ENCODE results near the gene ECD. TPM values are rescaled to one million over a fixed set of nuclear protein-coding genes. Genes with fewer than 3 reads are reported as not detected.

Gene ECD
- total and polyA plus RNA-seq, 2 experiments from 2014 or later: 21.3 to 37.3 TPM

DNA sequence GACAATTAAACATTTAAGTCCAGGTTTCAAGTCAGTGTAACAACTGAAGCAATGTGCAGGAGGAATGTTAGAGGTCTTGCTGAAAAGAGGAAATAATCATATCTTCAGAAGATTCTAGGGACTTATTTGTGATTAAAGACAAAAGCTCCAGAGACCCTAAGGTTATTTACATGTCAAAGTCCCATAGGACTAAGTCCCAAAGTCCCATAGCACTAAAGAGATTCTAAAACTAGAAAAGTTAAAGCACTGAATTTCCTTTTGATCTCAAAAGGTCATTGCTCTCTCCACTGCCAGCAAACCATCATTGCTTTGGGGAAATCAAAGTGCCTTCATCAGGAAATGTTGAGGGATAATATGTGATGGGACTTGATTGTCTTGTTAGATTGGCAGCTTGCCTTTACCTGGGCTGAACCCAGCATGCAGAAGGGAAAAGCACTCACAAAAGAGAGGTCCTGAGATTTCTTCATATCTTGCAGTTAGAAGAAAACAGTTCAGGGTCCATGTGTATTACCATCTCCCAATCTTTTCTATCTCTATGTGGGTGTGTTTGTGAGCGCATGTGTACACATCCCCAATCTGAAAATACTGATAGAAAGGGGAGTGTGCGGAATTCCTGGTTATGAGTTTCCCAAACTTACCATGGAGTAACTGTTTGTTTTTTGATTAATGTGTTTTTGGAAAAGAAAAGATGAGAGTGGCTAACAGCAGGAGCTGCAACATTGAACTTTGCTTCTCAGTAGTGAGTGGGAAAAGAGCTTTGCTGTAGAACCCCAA is 35.7 kb downstream of the ECD start:
- Histone ChIP-seq H3K36me3 (ENCODE audit: low read depth) (peaks cover 67% of the 10 kb centered on the region), H3K27ac (no peak overlapping the region), H3K9ac (no peak overlapping the region), H2AFZ (no peak overlapping the region), H3F3A (ENCODE audit: insufficient read depth) (0 out of 2 replicates have a peak, but pooled peaks cover 5% of the 10 kb centered on the region), H3K9me3 (ENCODE audit: low read depth) (no peaks in the 10 kb centered on the region), H3K4me2 (ENCODE audit: unreplicated experiment) (no peak overlapping the region), H3K79me2 (ENCODE audit: insufficient read depth) (no peaks in the 10 kb centered on the region; the same call in 1 of the 2 replicates), H4K20me1 (ENCODE audit: insufficient read depth) (no peaks in the 10 kb centered on the region), H3K27me3 (replicated peaks; ENCODE audit: insufficient read depth) (no peaks in the 10 kb centered on the region), H3K4me3 (no peak overlapping the region), H3K4me1 (ENCODE audit: insufficient read depth) (peaks cover 8% of the 10 kb centered on the region; the same call in 1 of the 2 replicates), H3K9me2 (ENCODE audit: insufficient read depth) (no peaks in the 10 kb centered on the region)
- in situ Hi-C loops (cut with MboI): no loop called here
- TF ChIP-seq EZH2phosphoT487 (IDR thresholded peaks at IDR 0.05; ENCODE audit: insufficient read depth, low read depth) (no peak), EZH2 (IDR thresholded peaks at IDR 0.05; ENCODE audit: insufficient read depth, poor library complexity, severe bottlenecking) (no peak)
- 95 to 99% methylated on average over 2 of the region's 2 CpGs for WGBS, 2 experiments (ENCODE audit: low coverage in 1 of 2, low lambda C conversion rate in 2 of 2, missing lambda C conversion rate in 2 of 2)
- DNase-seq: no peak

GRCh38 chr10:73131301-73131700 is 36.5 kb downstream of the ECD start:
- Histone ChIP-seq H3K36me3 (ENCODE audit: low read depth) (peaks cover 63% of the 10 kb centered on the region), H3K79me2 (ENCODE audit: insufficient read depth) (no peaks in the 10 kb centered on the region; the same call in 1 of the 2 replicates), H3K4me3 (no peak overlapping the region), H2AFZ (no peak overlapping the region), H3F3A (ENCODE audit: insufficient read depth) (0 out of 2 replicates have a peak, but pooled peaks cover 5% of the 10 kb centered on the region), H4K20me1 (ENCODE audit: insufficient read depth) (no peaks in the 10 kb centered on the region), H3K4me1 (ENCODE audit: insufficient read depth) (peaks cover 8% of the 10 kb centered on the region; the same call in 1 of the 2 replicates), H3K9ac (no peak overlapping the region), H3K4me2 (ENCODE audit: unreplicated experiment) (no peak overlapping the region), H3K27me3 (replicated peaks; ENCODE audit: insufficient read depth) (no peaks in the 10 kb centered on the region), H3K27ac (no peak overlapping the region), H3K9me2 (ENCODE audit: insufficient read depth) (no peaks in the 10 kb centered on the region), H3K9me3 (ENCODE audit: low read depth) (no peaks in the 10 kb centered on the region)
- peak; percentile 58 for DNase-seq
- in situ Hi-C loops (cut with MboI): no loop called here
- 7 to 11% methylated on average over 2 of the region's 2 CpGs for WGBS, 2 experiments (ENCODE audit: low coverage in 1 of 2, low lambda C conversion rate in 2 of 2, missing lambda C conversion rate in 2 of 2)
- no peak for TF ChIP-seq EZH2phosphoT487 (IDR thresholded peaks at IDR 0.05; ENCODE audit: insufficient read depth, low read depth)
- no peak for TF ChIP-seq EZH2 (IDR thresholded peaks at IDR 0.05; ENCODE audit: insufficient read depth, poor library complexity, severe bottlenecking)

GRCh38 chr10:73126343-73126742 is 41.5 kb downstream of the ECD start:
- H3K4me1 ChIP-seq (ENCODE audit: insufficient read depth): peaks cover under 1% of the 10 kb centered on the region; the same call in 1 of the 2 replicates
- H3K36me3 ChIP-seq (ENCODE audit: low read depth): peaks cover 21% of the 10 kb centered on the region
- no peak overlapping the region for H3K4me3 ChIP-seq
- H3K9ac ChIP-seq: no peak overlapping the region
- H4K20me1 ChIP-seq (ENCODE audit: insufficient read depth): no peaks in the 10 kb centered on the region
- TF ChIP-seq EZH2phosphoT487 (IDR thresholded peaks at IDR 0.05; ENCODE audit: insufficient read depth, low read depth): no peak
- no peak for TF ChIP-seq EZH2 (IDR thresholded peaks at IDR 0.05; ENCODE audit: insufficient read depth, poor library complexity, severe bottlenecking)
- H3F3A ChIP-seq (ENCODE audit: insufficient read depth): peaks cover 14% of the 10 kb centered on the region; the same call in 1 of the 2 replicates
- H3K79me2 ChIP-seq (ENCODE audit: insufficient read depth): no peaks in the 10 kb centered on the region
- no peak overlapping the region for H2AFZ ChIP-seq
- H3K27ac ChIP-seq: no peak overlapping the region
- WGBS, 2 experiments (ENCODE audit: low coverage in 1 of 2, low lambda C conversion rate in 2 of 2, missing lambda C conversion rate in 2 of 2): 96 to 100% methylated on average over 2 of the region's 2 CpGs
- H3K4me2 ChIP-seq (ENCODE audit: unreplicated experiment): no peak overlapping the region
- no peaks in the 10 kb centered on the region for H3K9me2 ChIP-seq (ENCODE audit: insufficient read depth)
- H3K27me3 ChIP-seq (replicated peaks; ENCODE audit: insufficient read depth): no peaks in the 10 kb centered on the region
- DNase-seq: peak; percentile 9
- no peaks in the 10 kb centered on the region for H3K9me3 ChIP-seq (ENCODE audit: low read depth)
- in situ Hi-C loops (cut with MboI): no loop called here

- DNase-seq: no peak
- no peak overlapping the region for H3K4me3 ChIP-seq
- no peak overlapping the region for H3K27ac ChIP-seq
- 0 out of 2 replicates have a peak, but pooled peaks cover 6% of the 10 kb centered on the region for H3K79me2 ChIP-seq (ENCODE audit: insufficient read depth)
- no peaks in the 10 kb centered on the region for H3K36me3 ChIP-seq (ENCODE audit: low read depth)
- H3K27me3 ChIP-seq (replicated peaks; ENCODE audit: insufficient read depth): no peaks in the 10 kb centered on the region
- no peaks in the 10 kb centered on the region for H3K9me2 ChIP-seq (ENCODE audit: insufficient read depth)
- TF ChIP-seq EZH2 (IDR thresholded peaks at IDR 0.05; ENCODE audit: insufficient read depth, poor library complexity, severe bottlenecking) (no peak), EZH2phosphoT487 (IDR thresholded peaks at IDR 0.05; ENCODE audit: insufficient read depth, low read depth) (no peak)
- H4K20me1 ChIP-seq (ENCODE audit: insufficient read depth): no peaks in the 10 kb centered on the region
- no peaks in the 10 kb centered on the region for H3K9me3 ChIP-seq (ENCODE audit: low read depth)
- no peak overlapping the region for H3K4me2 ChIP-seq (ENCODE audit: unreplicated experiment)
- H2AFZ ChIP-seq: no peak overlapping the region
- H3K9ac ChIP-seq: no peak overlapping the region
- in situ Hi-C loops (cut with MboI): no loop called here
- WGBS, 2 experiments (ENCODE audit: low coverage in 1 of 2, low lambda C conversion rate in 2 of 2, missing lambda C conversion rate in 2 of 2): 95 to 99% methylated on average over 4 of the region's 4 CpGs
- peaks cover 24% of the 10 kb centered on the region; the same call in 1 of the 2 replicates for H3F3A ChIP-seq (ENCODE audit: insufficient read depth)
- H3K4me1 ChIP-seq (ENCODE audit: insufficient read depth): peaks cover 22% of the 10 kb centered on the region
Observed at GRCh38 chr10:73119952-73120351, 47.9 kb downstream of the ECD start.

All from GM23248 (cell line).